Activated naive CD4-positive, alpha-beta T cell treated with anti-CD3 and anti-CD28 coated beads, Interleukin-2, amount 50 U/mL, for 24 hours (primary cell): Measurements from ENCODE around the gene GPR162.

Experiments
- H3K27ac Mint-ChIP-seq: one replicate; pipeline ENCODE4 v1.8.0; 2021; ENCODE audit warnings: mild to moderate bottlenecking, mixed read lengths
- H3K27me3 Mint-ChIP-seq: one replicate; pipeline ENCODE4 v1.8.0; 2021; ENCODE audit warnings: mixed read lengths
- H3K36me3 Mint-ChIP-seq: one replicate; pipeline ENCODE4 v1.8.0; 2021; ENCODE audit warnings: mixed read lengths
- H3K4me1 Mint-ChIP-seq: one replicate; pipeline ENCODE4 v1.8.0; 2021; ENCODE audit warnings: mixed read lengths
- H3K4me3 Mint-ChIP-seq: one replicate; pipeline ENCODE4 v1.8.0; 2021; ENCODE audit warnings: mild to moderate bottlenecking, mixed read lengths
- H3K9me3 Mint-ChIP-seq: one replicate; pipeline ENCODE4 v1.8.0; 2021; ENCODE audit warnings: mixed read lengths

Gene GPR162

GRCh38 chr12:6782850-6783566, 38.6 kb upstream of the GPR162 start:
- peak overlapping the region; percentile 61 for H3K27ac Mint-ChIP-seq
- H3K4me1 Mint-ChIP-seq: peaks cover 82% of the 10 kb centered on the region

GRCh38 chr12:6783828-6784227, 37.8 kb upstream of the GPR162 start:
- Mint-ChIP-seq H3K27me3 (no peaks in the 10 kb centered on the region), H3K4me1 (peaks cover 82% of the 10 kb centered on the region), H3K27ac (peak overlapping the region; percentile 51), H3K4me3 (no peak overlapping the region), H3K36me3 (no peaks in the 10 kb centered on the region), H3K9me3 (no peaks in the 10 kb centered on the region)

More at GRCh38 chr12:6782850-6783566, 38.6 kb upstream of the GPR162 start:
- no peaks in the 10 kb centered on the region for H3K36me3 Mint-ChIP-seq
- H3K4me3 Mint-ChIP-seq: peak overlapping the region; percentile 5
- H3K27me3 Mint-ChIP-seq: no peaks in the 10 kb centered on the region
- H3K9me3 Mint-ChIP-seq: no peaks in the 10 kb centered on the region

- H3K36me3 Mint-ChIP-seq: no peaks in the 10 kb centered on the region
- no peak overlapping the region for H3K27ac Mint-ChIP-seq
- H3K27me3 Mint-ChIP-seq: no peaks in the 10 kb centered on the region
- H3K9me3 Mint-ChIP-seq: no peaks in the 10 kb centered on the region
- peaks cover 82% of the 10 kb centered on the region for H3K4me1 Mint-ChIP-seq
- no peak overlapping the region for H3K4me3 Mint-ChIP-seq
These were observed 37.3 kb upstream of the GPR162 start for GRCh38 chr12:6784296-6784695.

- H3K9me3 Mint-ChIP-seq: no peaks in the 10 kb centered on the region
- peak overlapping the region; percentile 12 for H3K27ac Mint-ChIP-seq
- no peak overlapping the region for H3K4me3 Mint-ChIP-seq
- H3K27me3 Mint-ChIP-seq: no peaks in the 10 kb centered on the region
- H3K36me3 Mint-ChIP-seq: no peaks in the 10 kb centered on the region
- H3K4me1 Mint-ChIP-seq: peaks cover 79% of the 10 kb centered on the region
These were observed 36.9 kb upstream of the GPR162 start for GRCh38 chr12:6784761-6785160.

GRCh38 chr12:6786416-6787094, 35.1 kb upstream of the GPR162 start:
- Mint-ChIP-seq H3K27ac (peak overlapping the region; percentile 92), H3K4me3 (peak overlapping the region; percentile 72), H3K27me3 (no peaks in the 10 kb centered on the region), H3K4me1 (peaks cover 71% of the 10 kb centered on the region), H3K36me3 (no peaks in the 10 kb centered on the region), H3K9me3 (no peaks in the 10 kb centered on the region)

GRCh38 chr12:6787309-6787708, 34.3 kb upstream of the GPR162 start:
- Mint-ChIP-seq H3K27ac (peak overlapping the region; percentile 92), H3K9me3 (no peaks in the 10 kb centered on the region), H3K4me3 (peak overlapping the region; percentile 72)

GRCh38 chr12:6788972-6789924, 32.4 kb upstream of the GPR162 start, which contains the start of gene CD4:
Gene CD4, plus strand, starts transcription at chr12:6789528. Its CDS starts 10,611 bp downstream, at chr12:6800139.
- Mint-ChIP-seq H3K27ac (peak within 1 kb of the TSS; percentile 98), H3K27me3 (no peaks in the 10 kb centered on the region), H3K4me1 (peaks cover 73% of the 10 kb centered on the region), H3K4me3 (peak within 1 kb of the TSS; percentile 95), H3K36me3 (peaks cover 2% of the 10 kb centered on the region), H3K9me3 (no peaks in the 10 kb centered on the region)

More at GRCh38 chr12:6787309-6787708, 34.3 kb upstream of the GPR162 start:
- no peaks in the 10 kb centered on the region for H3K36me3 Mint-ChIP-seq
- H3K4me1 Mint-ChIP-seq: peaks cover 75% of the 10 kb centered on the region
- no peaks in the 10 kb centered on the region for H3K27me3 Mint-ChIP-seq

- peaks cover 69% of the 10 kb centered on the region for H3K4me1 Mint-ChIP-seq
- H3K27me3 Mint-ChIP-seq: no peaks in the 10 kb centered on the region
- peak overlapping the region; percentile 98 for H3K27ac Mint-ChIP-seq
- H3K9me3 Mint-ChIP-seq: no peaks in the 10 kb centered on the region
- H3K36me3 Mint-ChIP-seq: peaks cover 6% of the 10 kb centered on the region
- peak overlapping the region; percentile 95 for H3K4me3 Mint-ChIP-seq
These were observed 31.0 kb upstream of the GPR162 start for GRCh38 chr12:6790496-6791150.

GRCh38 chr12:6791931-6792520, 29.6 kb upstream of the GPR162 start:
- peaks cover 71% of the 10 kb centered on the region for H3K4me1 Mint-ChIP-seq
- H3K4me3 Mint-ChIP-seq: peak overlapping the region; percentile 95
- no peaks in the 10 kb centered on the region for H3K9me3 Mint-ChIP-seq
- H3K36me3 Mint-ChIP-seq: peaks cover 10% of the 10 kb centered on the region
- H3K27ac Mint-ChIP-seq: peak overlapping the region; percentile 98
- no peaks in the 10 kb centered on the region for H3K27me3 Mint-ChIP-seq

- Mint-ChIP-seq H3K36me3 (peaks cover 10% of the 10 kb centered on the region), H3K27me3 (no peaks in the 10 kb centered on the region), H3K9me3 (no peaks in the 10 kb centered on the region), H3K4me1 (peaks cover 73% of the 10 kb centered on the region), H3K27ac (peak overlapping the region; percentile 98), H3K4me3 (peak overlapping the region; percentile 95)
These were observed 29.0 kb upstream of the GPR162 start for GRCh38 chr12:6792522-6793201.

GRCh38 chr12:6795088-6795487, 26.5 kb upstream of the GPR162 start:
- peak overlapping the region; percentile 67 for H3K27ac Mint-ChIP-seq
- peaks cover 78% of the 10 kb centered on the region for H3K4me1 Mint-ChIP-seq
- no peak overlapping the region for H3K4me3 Mint-ChIP-seq
- H3K36me3 Mint-ChIP-seq: peaks cover 13% of the 10 kb centered on the region
- no peaks in the 10 kb centered on the region for H3K9me3 Mint-ChIP-seq
- H3K27me3 Mint-ChIP-seq: no peaks in the 10 kb centered on the region

- Mint-ChIP-seq H3K27ac (peak overlapping the region; percentile 89), H3K4me1 (peaks cover 74% of the 10 kb centered on the region)
These were observed 25.0 kb upstream of the GPR162 start for GRCh38 chr12:6796576-6796975.

GRCh38 chr12:6799147-6799546, 22.5 kb upstream of the GPR162 start:
- no peak overlapping the region for H3K4me3 Mint-ChIP-seq
- H3K27me3 Mint-ChIP-seq: no peaks in the 10 kb centered on the region
- peaks cover 51% of the 10 kb centered on the region for H3K4me1 Mint-ChIP-seq
- no peaks in the 10 kb centered on the region for H3K9me3 Mint-ChIP-seq
- peaks cover 13% of the 10 kb centered on the region for H3K36me3 Mint-ChIP-seq
- H3K27ac Mint-ChIP-seq: peak overlapping the region; percentile 79

More at GRCh38 chr12:6796576-6796975, 25.0 kb upstream of the GPR162 start:
- Mint-ChIP-seq H3K4me3 (no peak overlapping the region), H3K27me3 (no peaks in the 10 kb centered on the region), H3K36me3 (peaks cover 13% of the 10 kb centered on the region), H3K9me3 (no peaks in the 10 kb centered on the region)

- no peak overlapping the region for H3K4me3 Mint-ChIP-seq
- H3K9me3 Mint-ChIP-seq: no peaks in the 10 kb centered on the region
- H3K36me3 Mint-ChIP-seq: peaks cover 11% of the 10 kb centered on the region
- H3K4me1 Mint-ChIP-seq: peaks cover 29% of the 10 kb centered on the region
- H3K27me3 Mint-ChIP-seq: no peaks in the 10 kb centered on the region
- H3K27ac Mint-ChIP-seq: no peak overlapping the region
These were observed 14.5 kb upstream of the GPR162 start for GRCh38 chr12:6807170-6807569.
